Gastrocnemius medialis (tissue), 4 donors: ENCODE data around the gene KRT82. TPM values are rescaled to one million over a fixed set of nuclear protein-coding genes. Genes with fewer than 3 reads are reported as not detected.

Experiments used
- ATAC-seq, 2 donors: fragments of 150-250 bp; one replicate each; pipeline ENCODE4 v1.9.1; 2016
- DNase-seq, 2 donors: peaks; one replicate each; pipeline ENCODE4 v3.0.0-alpha.2; 2019
- H3K27ac ChIP-seq, 4 donors: fragments of 200-600 bp; sonication (generic); 1 replicate in 1 of 4; 2 replicates in 3 of 4; pipeline ENCODE4 v1.5.1; 2016 to 2018; ENCODE audit warnings: mild to moderate bottlenecking in 2 of 4, moderate library complexity in 1 of 4
- H3K27me3 ChIP-seq, 3 donors: fragments of 200-600 bp; sonication (generic) in 2 of 3; 1 replicate in 1 of 3; 2 replicates in 2 of 3; pipeline versions ENCODE4 v1.5.1 to v1.6.0; 2016 to 2019; ENCODE audit warnings: mild to moderate bottlenecking in 1 of 3, moderate library complexity in 1 of 3
- H3K36me3 ChIP-seq, 2 donors: fragments of 200-600 bp; sonication (generic) in 1 of 2; one replicate each; pipeline ENCODE4 v1.5.1; 2017 to 2018
- H3K4me1 ChIP-seq, 2 donors: fragments of 200-600 bp; sonication (generic) in 1 of 2; one replicate each; pipeline ENCODE4 v1.5.1; 2016 to 2017; ENCODE audit warnings: mild to moderate bottlenecking in 2 of 2
- H3K4me3 ChIP-seq, 4 donors: fragments of 200-600 bp; sonication (generic) in 3 of 4; 1 replicate in 1 of 4; 2 replicates in 3 of 4; pipeline ENCODE4 v1.5.1; 2016 to 2019; ENCODE audit warnings: mild to moderate bottlenecking in 2 of 4
- H3K9me3 ChIP-seq, 3 donors: fragments of 200-600 bp; sonication (generic) in 2 of 3; 1 replicate in 1 of 3; 2 replicates in 2 of 3; pipeline ENCODE4 v1.5.1; 2016 to 2019
- POLR2A ChIP-seq, 2 donors: fragments of 450-650 bp; IDR thresholded peaks; one replicate each; pipeline ENCODE4 v1.6.1; 2017; ENCODE audit warnings: antibody characterized with exemption in 2 of 2, mild to moderate bottlenecking in 2 of 2, moderate library complexity in 2 of 2
- in situ Hi-C, 4 donors: fragments of 200-750 bp; cut with MboI; loops; one replicate each; pipeline versions ENCODE4 v1.15.0 to v1.8.0; 2017; ENCODE audit warnings: low sequenced_read_pairs in 4 of 4
- intact Hi-C: fragments of 100-400 bp; cut with DNase I; formaldehyde crosslinking; loops from one replicate; pipeline ENCODE4 v1.15.1; 2023; ENCODE audit warnings: low total_unique reads
- total RNA-seq, 4 donors: library from RNA; depleted of rRNA; stranded (reverse); fragments of >200 nt; gene quantifications; one replicate each; pipeline versions ENCODE4 v1.1.0 to v1.2.3, GENCODE V29; 2016
- TF ChIP-seq, protein P1 (sequence below), 5 experiments: fragments of 450-650 bp in 3 of 5; fragments of 200-600 bp in 2 of 5; sonication (generic) in 2 of 5; IDR thresholded peaks in 4 of 5; conservative IDR thresholded peaks in 1 of 5; 1 replicate in 4 of 5; 2 replicates in 1 of 5; pipeline ENCODE4 v1.5.1; 2016 to 2019; ENCODE audit warnings: antibody characterized with exemption in 5 of 5, mild to moderate bottlenecking in 3 of 5, moderate library complexity in 3 of 5

Gene KRT82
- total RNA-seq, 4 donors from 2014 or later = not detected

DNA sequence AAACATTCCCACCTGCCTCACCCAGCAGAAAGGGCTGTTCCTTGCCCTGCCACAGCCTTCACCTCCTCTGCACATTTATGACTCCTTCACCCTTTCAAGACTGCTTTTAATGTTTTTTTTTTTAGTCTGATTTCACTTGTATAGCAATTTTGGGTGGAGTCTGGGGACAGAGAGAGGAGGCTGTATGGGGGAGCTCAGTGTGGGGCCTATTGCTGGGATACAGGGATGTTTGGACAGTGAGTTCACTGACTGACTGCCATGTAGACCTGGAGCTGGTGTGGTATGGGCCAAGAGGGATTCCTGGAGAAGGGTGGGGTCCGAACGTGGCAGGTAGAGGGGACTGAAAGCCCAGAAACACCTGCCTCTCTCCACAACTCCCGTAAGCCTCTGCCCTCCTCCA is 36.9 kb downstream of the KRT82 start:
- Histone ChIP-seq H3K27me3 (peaks cover 0 to 2% (median 0%) of the 10 kb centered on the region in 3 donors), H3K4me1 (no peaks in the 10 kb centered on the region), H3K36me3 (no peaks in the 10 kb centered on the region), H3K9me3 (no peaks in the 10 kb centered on the region), H3K4me3 (no peak overlapping the region), H3K27ac (no peak overlapping the region)
- intact Hi-C loops = no loop called here
- DNase-seq (no peak), ATAC-seq (no peak)
- in situ Hi-C loops = loop anchor here in 1 of 4 donors (10.0 kb wide), 1 partner anchor 516 kb away; no protein-coding TSS in a partner anchor
- TF ChIP-seq POLR2A (IDR thresholded peaks at IDR 0.05) = no peak
- TF ChIP-seq, protein P1, sequence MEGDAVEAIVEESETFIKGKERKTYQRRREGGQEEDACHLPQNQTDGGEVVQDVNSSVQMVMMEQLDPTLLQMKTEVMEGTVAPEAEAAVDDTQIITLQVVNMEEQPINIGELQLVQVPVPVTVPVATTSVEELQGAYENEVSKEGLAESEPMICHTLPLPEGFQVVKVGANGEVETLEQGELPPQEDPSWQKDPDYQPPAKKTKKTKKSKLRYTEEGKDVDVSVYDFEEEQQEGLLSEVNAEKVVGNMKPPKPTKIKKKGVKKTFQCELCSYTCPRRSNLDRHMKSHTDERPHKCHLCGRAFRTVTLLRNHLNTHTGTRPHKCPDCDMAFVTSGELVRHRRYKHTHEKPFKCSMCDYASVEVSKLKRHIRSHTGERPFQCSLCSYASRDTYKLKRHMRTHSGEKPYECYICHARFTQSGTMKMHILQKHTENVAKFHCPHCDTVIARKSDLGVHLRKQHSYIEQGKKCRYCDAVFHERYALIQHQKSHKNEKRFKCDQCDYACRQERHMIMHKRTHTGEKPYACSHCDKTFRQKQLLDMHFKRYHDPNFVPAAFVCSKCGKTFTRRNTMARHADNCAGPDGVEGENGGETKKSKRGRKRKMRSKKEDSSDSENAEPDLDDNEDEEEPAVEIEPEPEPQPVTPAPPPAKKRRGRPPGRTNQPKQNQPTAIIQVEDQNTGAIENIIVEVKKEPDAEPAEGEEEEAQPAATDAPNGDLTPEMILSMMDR (IDR thresholded peaks at IDR 0.05 in 4 of 5, conservative IDR thresholded peaks at IDR 0.05 in 1 of 5) = no peak

DNA sequence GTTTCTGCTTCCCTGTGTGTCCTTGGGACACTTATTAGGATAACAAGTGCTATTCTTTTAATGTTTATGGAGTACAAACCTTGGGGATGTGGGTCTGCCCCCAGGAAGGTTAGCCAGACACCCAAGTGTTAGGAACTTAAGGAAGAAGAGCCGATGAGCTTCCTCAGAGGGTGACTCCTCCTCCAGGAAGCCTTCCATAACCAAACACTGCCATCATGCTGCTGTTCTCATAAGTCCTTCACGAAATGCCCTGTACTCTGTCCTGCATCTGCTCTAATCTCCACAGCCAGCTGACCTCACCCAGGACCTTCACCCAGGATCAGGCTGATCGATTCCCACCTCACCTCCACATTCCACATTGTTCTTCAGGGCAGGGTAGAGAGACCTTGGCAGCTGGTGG is 37.6 kb downstream of the KRT82 start:
- intact Hi-C loops = no loop called here
- Histone ChIP-seq H3K36me3 (no peaks in the 10 kb centered on the region), H3K4me1 (no peaks in the 10 kb centered on the region), H3K27ac (no peak overlapping the region), H3K27me3 (peaks cover 0 to 2% (median 0%) of the 10 kb centered on the region in 3 donors), H3K9me3 (no peaks in the 10 kb centered on the region), H3K4me3 (no peak overlapping the region)
- in situ Hi-C loops = loop anchor here in 1 of 4 donors (10.0 kb wide), 1 partner anchor 516 kb away; no protein-coding TSS in a partner anchor
- TF ChIP-seq, protein P1 (IDR thresholded peaks at IDR 0.05 in 4 of 5, conservative IDR thresholded peaks at IDR 0.05 in 1 of 5) = no peak
- no peak for TF ChIP-seq POLR2A (IDR thresholded peaks at IDR 0.05)
- ATAC-seq = no peak
- no peak for DNase-seq

DNA sequence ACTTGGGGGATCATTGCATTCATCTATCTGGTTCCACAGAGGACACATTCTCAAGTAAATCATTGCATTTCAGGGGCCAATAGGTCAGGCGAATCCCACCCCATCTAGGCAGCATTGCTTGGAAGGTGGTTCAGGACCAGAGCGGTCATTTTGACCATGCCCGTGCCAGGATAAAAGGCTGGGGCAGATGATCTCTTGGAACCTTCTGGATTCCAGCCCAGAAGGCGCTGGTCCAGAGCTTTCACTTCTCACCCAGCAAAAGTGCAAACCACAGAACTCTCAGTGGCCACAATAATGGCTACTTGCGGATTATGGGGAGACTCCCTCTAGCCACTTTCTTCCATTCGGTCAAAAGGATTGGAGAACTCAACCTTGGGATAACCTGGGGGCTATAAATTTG is 38.3 kb downstream of the KRT82 start:
- no peaks in the 10 kb centered on the region for H3K9me3 ChIP-seq
- TF ChIP-seq, protein P1 (IDR thresholded peaks at IDR 0.05 in 4 of 5, conservative IDR thresholded peaks at IDR 0.05 in 1 of 5) = no peak
- no peak for TF ChIP-seq POLR2A (IDR thresholded peaks at IDR 0.05)
- H3K27me3 ChIP-seq = peaks cover 0 to 2% (median 0%) of the 10 kb centered on the region in 3 donors
- no peaks in the 10 kb centered on the region for H3K36me3 ChIP-seq
- H3K27ac ChIP-seq = no peak overlapping the region
- ATAC-seq (no peak), DNase-seq (no peak)
- intact Hi-C loops (no loop called here), in situ Hi-C loops (loop anchor here in 1 of 4 donors (10.0 kb wide), 1 partner anchor 517 kb away; no protein-coding TSS in a partner anchor)
- no peak overlapping the region for H3K4me3 ChIP-seq
- H3K4me1 ChIP-seq = no peaks in the 10 kb centered on the region

DNA sequence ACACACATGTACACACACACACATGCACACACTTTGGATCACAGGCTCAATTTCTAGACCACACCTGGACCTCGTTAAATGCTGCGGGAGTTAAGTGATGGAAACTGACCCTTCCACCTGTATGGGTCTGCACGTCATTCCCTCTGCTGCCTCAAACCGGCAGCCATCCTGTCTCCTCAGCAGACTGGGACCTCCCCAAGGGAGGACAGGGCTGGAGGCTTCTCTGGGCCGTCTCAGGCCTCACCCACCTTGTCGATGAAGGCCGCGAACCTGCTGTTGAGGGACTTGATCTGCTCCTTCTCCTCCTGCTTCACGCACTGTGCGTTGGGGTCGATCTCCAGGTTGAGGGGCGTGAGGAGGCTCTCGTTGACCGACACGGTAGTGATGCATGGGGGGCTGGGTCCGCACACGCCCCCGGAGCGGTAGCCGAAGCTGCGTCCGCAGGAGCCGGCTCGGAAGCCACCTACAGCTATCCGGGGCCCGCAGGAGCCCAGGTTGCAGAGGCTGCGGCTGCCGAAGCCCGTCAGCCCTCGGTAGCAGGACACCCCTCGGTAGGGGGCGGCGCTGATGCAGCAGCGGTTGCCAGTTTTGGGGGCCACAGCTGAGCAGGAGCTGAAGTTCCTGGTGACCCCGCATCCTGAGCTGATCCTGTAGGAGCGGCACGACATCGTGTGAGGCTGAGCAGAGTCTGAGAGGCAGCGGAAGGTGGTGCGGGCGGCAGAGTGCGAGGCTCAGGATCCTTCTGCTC is 39.2 kb downstream of the KRT82 start, which contains the start of gene KRT85:
KRT85 (minus strand) TSS at position 744 of the 748 bp plus-strand sequence; CDS start at position 668, 76 bp downstream.
- no peak within 1 kb of the TSS for H3K4me3 ChIP-seq
- H3K9me3 ChIP-seq = no peaks in the 10 kb centered on the region
- H3K27me3 ChIP-seq = peaks cover 0 to 2% (median 0%) of the 10 kb centered on the region in 3 donors
- H3K27ac ChIP-seq = no peak within 1 kb of the TSS
- intact Hi-C loops (no loop called here), in situ Hi-C loops (loop anchor here in 1 of 4 donors (10.0 kb wide), 1 partner anchor 518 kb away; no protein-coding TSS in a partner anchor)
- H3K4me1 ChIP-seq = no peaks in the 10 kb centered on the region
- no peak for TF ChIP-seq POLR2A (IDR thresholded peaks at IDR 0.05)
- TF ChIP-seq, protein P1 (IDR thresholded peaks at IDR 0.05 in 4 of 5, conservative IDR thresholded peaks at IDR 0.05 in 1 of 5) = no peak
- H3K36me3 ChIP-seq = no peaks in the 10 kb centered on the region
- DNase-seq (no peak), ATAC-seq (no peak)
